Activated gamma-delta T cell (primary cell): Measurements from ENCODE around the gene TRAPPC6A.

Experiments
- DNase-seq: peaks from one replicate; lab custom pipeline; 2025; lab: John Stamatoyannopoulos, UW
- total RNA-seq, 2 donors: gene quantifications; one replicate each; lab custom pipeline; 2026; lab: John Stamatoyannopoulos, UW

Gene TRAPPC6A
- total RNA-seq, result 14.7 to 17.1 reads per million in 2 donors

DNA sequence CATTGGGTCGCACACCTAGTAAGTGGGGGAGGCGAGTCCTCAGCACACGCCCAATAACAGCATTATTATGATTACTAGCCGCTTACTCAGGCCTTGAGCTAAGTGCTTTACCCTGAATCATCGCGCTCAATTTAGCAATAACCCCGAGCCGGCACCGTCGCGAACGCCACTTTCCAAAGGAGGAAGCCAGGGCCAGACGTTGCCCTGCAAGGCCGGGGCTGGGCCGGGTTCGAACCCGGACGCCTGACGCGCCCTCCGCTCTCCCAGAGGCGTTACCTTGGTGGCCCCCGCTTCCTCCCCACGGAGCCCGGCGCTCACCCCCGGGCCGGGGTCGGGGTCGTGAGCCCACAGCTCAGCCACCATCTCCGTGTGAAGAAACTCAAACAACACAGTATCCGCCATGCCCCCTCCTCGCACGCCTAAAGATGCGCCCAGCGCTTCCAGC lies at the start of gene TRAPPC6A:
Gene TRAPPC6A, minus strand, starts transcription at position 421 of the 445 bp plus-strand sequence. Its CDS starts 19 bp downstream, at position 402.
- no peak for DNase-seq

DNA sequence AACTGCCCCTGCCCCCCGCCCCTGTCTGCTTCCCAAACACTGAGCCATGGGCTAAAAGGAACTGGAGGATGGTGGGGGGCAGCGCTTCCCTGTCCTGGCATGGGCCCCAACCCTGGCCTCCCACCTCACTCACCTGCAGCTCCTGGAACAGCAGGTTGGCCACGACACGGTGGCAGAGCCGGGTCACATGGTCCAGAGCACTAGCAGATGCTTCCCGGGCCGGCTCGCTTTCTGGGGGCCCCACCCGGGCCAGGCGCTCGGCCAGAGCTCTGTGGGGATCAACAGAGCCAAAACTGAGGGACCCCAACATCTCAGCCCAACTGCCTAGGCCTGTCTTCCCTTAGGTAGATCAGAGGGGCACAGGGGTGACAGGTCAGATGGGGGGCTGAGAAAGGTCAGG lies 46.6 kb upstream of the TRAPPC6A start:
- no peak for DNase-seq

DNA sequence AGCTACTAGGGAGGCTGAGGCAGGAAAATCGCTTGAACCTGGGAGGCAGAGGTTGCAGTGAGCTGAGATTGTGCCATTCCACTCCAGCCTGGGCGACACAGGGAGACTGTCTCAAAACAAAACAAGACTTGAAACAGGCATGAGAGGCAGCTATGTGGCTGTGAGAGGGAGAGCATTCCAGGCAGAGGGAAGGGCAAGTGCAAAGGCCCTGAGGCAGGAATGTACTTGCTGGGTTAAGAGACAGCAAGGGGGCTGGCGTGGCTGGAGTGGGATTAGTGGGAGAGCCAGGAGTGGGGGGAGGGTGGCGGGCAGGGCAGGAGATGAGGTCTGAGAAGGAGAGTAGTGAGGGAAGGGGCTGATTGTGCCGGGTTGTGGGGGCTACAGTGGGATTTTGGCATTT lies 45.8 kb upstream of the TRAPPC6A start:
- DNase-seq, result no peak

- DNase-seq, result no peak
Observed at GRCh38 chr19:45222724-45223123, 44.7 kb upstream of the TRAPPC6A start.

DNA sequence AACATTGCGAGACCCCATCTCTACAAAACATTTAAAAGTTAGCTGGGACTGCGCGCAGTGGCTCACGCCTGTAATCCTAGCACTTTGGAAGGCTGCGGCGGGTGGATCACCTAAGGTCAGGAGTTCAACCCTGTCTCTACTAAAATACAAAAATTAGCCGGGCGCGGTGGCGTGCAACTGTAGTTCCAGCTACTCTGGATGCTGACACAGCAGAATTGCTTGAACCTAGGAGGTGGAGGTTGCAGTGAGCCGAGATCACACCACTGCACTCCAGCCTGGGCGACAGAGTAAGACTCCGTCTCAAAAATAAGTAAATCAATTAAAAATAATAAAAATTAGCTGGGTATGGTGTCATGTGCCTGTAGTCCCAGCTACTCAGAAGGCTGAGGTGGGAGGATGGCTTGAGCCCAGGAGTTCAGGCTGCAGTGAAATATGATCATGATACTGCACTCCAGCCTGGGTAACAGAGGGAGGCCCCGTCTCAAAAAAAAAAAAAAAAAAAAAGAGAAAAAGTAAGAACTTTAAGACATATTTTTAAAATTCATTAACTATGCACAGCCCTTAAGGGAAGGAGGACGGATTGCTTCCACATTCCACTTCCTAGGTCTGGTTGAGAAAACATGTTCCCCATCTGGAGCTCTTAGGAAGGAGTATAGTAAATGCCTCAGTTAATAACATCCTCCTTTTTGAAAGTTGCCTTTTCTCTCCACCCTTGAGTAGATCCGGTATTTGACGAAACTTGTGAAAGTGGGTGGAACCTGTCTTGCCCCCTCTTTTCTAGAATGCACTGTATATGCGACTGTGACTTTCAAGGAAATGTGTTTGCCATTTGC lies 41.1 kb upstream of the TRAPPC6A start:
- no peak for DNase-seq

DNA sequence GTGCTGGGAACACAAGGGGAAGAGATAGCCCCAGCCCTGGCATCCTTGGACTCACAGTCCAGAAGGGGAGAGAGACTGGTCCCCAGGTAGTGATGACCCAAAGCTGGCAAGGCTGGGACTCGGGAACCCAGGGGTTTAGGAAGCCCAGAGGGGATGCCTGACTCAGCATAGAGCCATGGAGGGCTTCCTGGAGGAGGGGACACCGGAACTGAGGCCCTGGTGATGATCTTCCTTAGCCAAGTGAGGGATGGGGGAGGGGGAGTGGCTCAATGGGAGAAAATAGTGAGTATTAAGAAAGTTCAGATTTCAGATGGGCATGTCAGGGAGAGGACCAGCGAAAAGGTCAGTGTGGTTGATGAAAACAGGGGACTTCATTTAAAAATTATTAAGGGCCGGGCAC lies 40.4 kb upstream of the TRAPPC6A start:
- DNase-seq, result no peak

DNA sequence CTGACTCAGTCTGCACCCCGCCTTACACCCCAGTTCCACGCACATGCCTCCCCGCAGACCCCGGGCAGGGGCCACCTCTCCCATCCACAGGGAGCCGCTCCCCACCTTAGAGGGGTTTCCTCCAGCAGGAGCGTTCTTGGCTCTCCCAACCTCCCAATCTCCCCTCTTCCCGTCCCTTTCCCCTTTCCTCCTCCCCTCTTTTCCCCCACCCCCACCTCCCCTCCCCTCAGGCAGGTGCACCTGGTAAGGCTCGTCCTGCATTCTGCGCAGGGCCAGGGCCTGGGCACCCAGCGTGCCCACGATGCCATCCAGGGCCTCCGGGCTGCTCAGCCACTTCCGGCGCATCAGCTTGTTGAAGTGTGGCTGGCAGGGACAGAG lies 39.9 kb upstream of the TRAPPC6A start:
- DNase-seq, result no peak

- no peak for DNase-seq
Observed at GRCh38 chr19:45217193-45217956, 39.3 kb upstream of the TRAPPC6A start.

GRCh38 chr19:45216667-45217066 lies 38.6 kb upstream of the TRAPPC6A start:
- DNase-seq, result no peak

DNA sequence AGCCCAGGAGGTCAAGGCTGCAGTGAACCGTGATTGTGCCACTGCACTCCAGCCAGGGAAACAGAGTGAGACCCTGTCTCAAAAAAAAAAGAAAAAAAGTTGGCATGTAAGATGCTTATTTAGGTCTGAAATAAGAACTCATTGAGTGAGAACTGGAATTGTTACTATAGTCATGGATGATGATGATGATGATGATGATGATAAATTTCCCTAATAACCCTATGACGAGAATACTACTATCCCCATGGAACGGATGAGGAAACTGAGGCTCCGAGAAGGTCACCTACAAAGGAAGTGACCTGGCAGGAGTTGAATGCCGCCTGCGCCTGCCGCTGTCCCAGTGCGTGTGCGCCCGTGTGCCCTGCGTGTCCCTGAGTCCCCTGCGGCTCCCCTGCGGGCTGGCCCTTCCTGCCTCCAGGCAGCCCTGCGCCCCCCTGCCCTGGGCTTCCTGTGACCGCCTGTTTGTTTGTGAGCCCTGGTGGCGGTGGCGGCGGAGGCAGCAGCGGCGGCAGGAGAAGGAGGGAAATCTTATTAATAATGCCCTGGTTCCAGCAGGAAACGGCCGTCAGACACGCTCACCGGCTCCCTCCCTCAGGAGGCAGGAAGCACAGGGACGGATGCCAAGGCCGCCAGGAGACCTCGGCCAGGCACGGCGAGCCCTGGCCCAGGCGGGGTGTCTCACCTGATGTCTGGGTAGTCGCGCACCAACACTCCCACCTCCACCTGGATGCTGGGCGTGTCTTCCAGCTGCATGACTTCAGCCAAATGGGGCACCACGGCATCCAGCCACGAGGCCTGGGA lies 37.6 kb upstream of the TRAPPC6A start:
- no peak for DNase-seq

DNA sequence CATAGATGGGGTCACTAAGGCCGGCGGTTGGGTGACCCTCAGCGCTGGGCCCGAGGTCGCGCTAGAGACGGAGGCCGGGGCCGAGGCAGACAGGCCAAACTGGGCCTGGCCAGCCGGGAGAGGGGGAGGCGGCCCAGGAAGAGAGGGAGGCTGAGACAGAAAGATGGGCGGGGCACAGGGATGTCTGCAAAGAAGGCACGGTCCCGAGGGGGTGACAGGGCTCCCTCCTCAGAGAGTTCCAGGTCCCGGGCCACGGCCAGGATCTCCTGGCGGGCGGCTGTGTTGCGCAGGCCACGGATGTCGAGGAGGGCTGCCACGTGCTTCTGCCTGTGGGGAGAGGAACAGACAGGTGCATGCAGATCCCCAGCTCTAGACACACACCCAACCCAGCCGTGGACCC lies 35.0 kb upstream of the TRAPPC6A start:
- DNase-seq, result no peak

DNA sequence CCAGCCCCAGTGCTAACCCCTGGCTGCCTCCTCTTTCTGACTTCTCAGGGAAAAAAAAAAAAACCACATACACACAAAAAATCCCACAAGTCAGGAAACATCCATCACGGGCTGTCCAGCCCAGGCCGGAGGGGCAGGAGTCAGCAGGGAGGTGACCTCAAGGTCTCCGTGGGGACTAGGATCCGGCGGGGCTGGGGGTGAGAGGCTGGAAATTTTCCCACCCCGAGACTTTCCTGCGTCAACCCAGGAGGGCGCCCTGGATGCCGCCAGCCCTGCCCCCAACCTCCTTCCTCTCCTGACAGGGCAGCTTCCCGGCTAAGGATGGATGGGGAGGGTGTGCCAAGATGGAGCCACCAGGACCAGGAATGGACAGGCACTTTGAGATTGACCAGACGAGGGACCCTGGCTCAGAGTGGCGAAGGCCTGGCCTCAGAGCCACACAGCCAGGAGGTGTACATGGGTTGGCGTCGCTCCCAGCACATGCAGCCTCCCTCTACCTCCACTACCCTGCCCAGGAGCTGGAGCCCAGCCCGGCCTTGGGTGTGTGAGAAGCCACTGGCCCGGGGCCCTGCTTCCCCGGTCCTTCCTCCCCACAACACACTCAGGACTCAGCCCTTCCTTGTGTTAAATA lies 33.8 kb upstream of the TRAPPC6A start:
- no peak for DNase-seq

- DNase-seq, result no peak
Observed at GRCh38 chr19:45206328-45206727, 28.3 kb upstream of the TRAPPC6A start.

GRCh38 chr19:45205810-45206209 lies 27.8 kb upstream of the TRAPPC6A start:
- no peak for DNase-seq

DNA sequence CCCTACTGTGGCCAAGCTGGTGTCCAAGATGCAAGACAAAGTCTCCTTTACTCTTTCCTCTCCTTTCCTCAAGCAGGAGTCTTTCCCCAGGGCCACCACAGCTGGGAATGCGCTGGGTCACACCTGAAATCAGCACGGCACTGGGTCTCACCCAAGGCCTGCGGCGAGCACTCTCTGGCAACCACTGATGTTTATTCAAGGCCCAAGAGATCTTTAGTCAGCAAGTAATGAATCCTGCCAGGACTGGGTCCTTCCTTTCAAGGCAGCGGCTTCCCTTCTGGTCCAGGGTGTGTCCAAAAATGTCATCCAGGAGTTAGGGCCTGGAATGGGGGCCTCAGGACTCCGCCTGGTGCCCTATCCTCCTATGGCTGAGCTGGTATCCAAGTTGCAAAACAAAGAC lies 24.6 kb upstream of the TRAPPC6A start:
- DNase-seq, result no peak

GRCh38 chr19:45200568-45200967 lies 22.5 kb upstream of the TRAPPC6A start:
- DNase-seq, result no peak

- no peak for DNase-seq
Observed at GRCh38 chr19:45195764-45196163, 17.7 kb upstream of the TRAPPC6A start.

GRCh38 chr19:45191375-45191774 lies 13.3 kb upstream of the TRAPPC6A start:
- DNase-seq, result no peak

GRCh38 chr19:45189971-45190370 lies 11.9 kb upstream of the TRAPPC6A start:
- DNase-seq, result no peak

DNA sequence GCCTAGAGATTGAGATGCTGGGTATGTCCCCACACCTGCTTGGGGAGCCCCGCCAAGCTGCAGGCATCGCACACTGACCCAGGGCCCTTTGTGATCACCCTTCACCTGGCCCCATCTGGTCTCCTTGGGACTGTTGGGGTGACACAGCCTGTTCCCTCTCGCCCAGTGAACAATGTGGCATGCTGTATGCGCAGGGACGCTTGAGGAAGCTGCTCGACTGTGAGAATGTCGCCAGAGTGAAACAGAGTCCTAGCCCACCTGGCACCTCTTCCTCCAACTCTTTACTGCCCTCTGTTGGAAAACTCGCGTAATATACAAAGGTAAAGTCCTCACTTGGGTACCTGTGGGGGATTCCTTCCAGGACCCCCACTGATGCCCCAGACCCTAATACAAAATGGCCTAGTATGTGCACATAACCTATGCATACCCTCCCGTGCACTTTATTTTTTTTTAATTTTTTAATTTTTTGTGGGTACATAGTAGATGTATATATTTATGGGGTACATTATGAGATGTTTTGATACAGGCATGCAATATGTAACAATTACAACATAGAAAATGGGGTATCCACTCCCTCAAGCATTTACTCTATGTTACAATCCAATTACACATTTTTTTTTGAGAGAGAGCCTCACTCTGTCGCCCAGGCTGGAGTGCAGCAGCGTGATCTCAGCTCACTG lies 9.5 kb upstream of the TRAPPC6A start:
- no peak for DNase-seq
